K562 (cell line): Measurements from ENCODE around the gene GDF15. TPM values are rescaled to one million over a fixed set of nuclear protein-coding genes. Genes with fewer than 3 reads are reported as not detected.

ENCODE experiments used
- CBFA2T2 ChIP-seq: fragments of 450-650 bp; conservative IDR thresholded peaks from 2 replicates; pipeline ENCODE4 v1.6.1; 2017; ENCODE audit warnings: mild to moderate bottlenecking
- CREBBP ChIP-seq: IDR thresholded peaks from one replicate; pipeline ENCODE4 v1.6.1; 2012; ENCODE audit warnings: low read depth, mild to moderate bottlenecking, control low read depth, inconsistent platforms, low read length
- E4F1 ChIP-seq: fragments of 250-450 bp; sonication (Bioruptor Pico); IDR thresholded peaks from 2 replicates; pipeline ENCODE4 v1.5.0; 2021; ENCODE audit warnings: mild to moderate bottlenecking, borderline replicate concordance
- FOXM1 ChIP-seq, 2 experiments: fragments of 450-650 bp in 1 of 2; sonication (generic) in 1 of 2; formaldehyde crosslinking in 1 of 2; IDR thresholded peaks; 2 replicates each; pipeline versions ENCODE4 v1.6.1 to v1.9.0; 2017 to 2022; ENCODE audit warnings: low read depth in 2 of 2, mild to moderate bottlenecking in 2 of 2, missing genetic modification reagents in 1 of 2, moderate library complexity in 1 of 2
- GABPA ChIP-seq: fragments of 200-800 bp; sonication (Bioruptor generic); conservative IDR thresholded peaks from 2 replicates; pipeline ENCODE4 v1.6.1; 2016; ENCODE audit warnings: low read depth, missing genetic modification characterization, missing compliant biosample characterization
- MITF ChIP-seq: IDR thresholded peaks from 2 replicates; pipeline ENCODE4 v1.6.1; 2014; ENCODE audit warnings: antibody characterized with exemption
- NFIC ChIP-seq: fragments of 450-650 bp; IDR thresholded peaks from 2 replicates; pipeline ENCODE4 v1.6.1; 2017; ENCODE audit warnings: mild to moderate bottlenecking, inconsistent platforms
- RCOR1 ChIP-seq, 2 experiments: IDR thresholded peaks; 2 replicates each; pipeline ENCODE4 v1.6.1; 2012; ENCODE audit warnings: low read depth in 2 of 2, low read length in 2 of 2, borderline replicate concordance in 1 of 2, improper control_type of control experiment in 1 of 2
- SIRT6 ChIP-seq: IDR thresholded peaks from one replicate; pipeline ENCODE4 v1.6.1; 2012; ENCODE audit warnings: low read depth, mild to moderate bottlenecking, control low read depth, inconsistent platforms, low read length, moderate library complexity
- THAP12 ChIP-seq: fragments of 250-450 bp; sonication (Bioruptor Pico); IDR thresholded peaks from 2 replicates; pipeline ENCODE4 v1.9.0; 2021; ENCODE audit warnings: mild to moderate bottlenecking, inconsistent platforms
- ZNF274 ChIP-seq: IDR thresholded peaks from 2 replicates; pipeline ENCODE4 v1.6.1; 2011; ENCODE audit warnings: low read depth, mild to moderate bottlenecking, low read length, moderate library complexity, borderline replicate concordance
- ZNF518B ChIP-seq: fragments of 250-450 bp; sonication (Bioruptor Pico); IDR thresholded peaks from 2 replicates; pipeline ENCODE4 v1.5.0; 2021; ENCODE audit warnings: mild to moderate bottlenecking, moderate library complexity
- ZNF583 ChIP-seq: fragments of 250-450 bp; sonication (Bioruptor Pico); IDR thresholded peaks from 2 replicates; pipeline ENCODE4 v1.4.0; 2020
- polyA plus RNA-seq, 8 experiments: library from polyadenylated mRNA; depleted of rRNA in 4 of 8; stranded (reverse) in 5 of 8; unstranded in 3 of 8; fragments of >200 nt; fragmentation: Nextera tagmentation in 2 of 8; fragmentation: Illumina TruSeq in 1 of 8; extraction: Ambion mirVana in 2 of 8; extraction: Trizol in 1 of 8; gene quantifications; 2 replicates each; pipeline versions ENCODE4 v1.2.1 to v1.2.3, GENCODE V29; 2011 to 2014; ENCODE audit warnings: inconsistent platforms in 1 of 8, missing spikeins in 1 of 8
- total RNA-seq, 7 experiments: library from RNA; depleted of rRNA in 6 of 7; stranded (reverse); fragments of >200 nt in 6 of 7; fragmentation: Illumina TruSeq in 2 of 7; extraction: Trizol in 2 of 7; gene quantifications; 2 replicates each; pipeline versions ENCODE4 v1.2.1 to v1.2.3, GENCODE V29; 2011 to 2021; ENCODE audit warnings: low replicate concordance in 1 of 7
- TF ChIP-seq, protein P1 (sequence below): fragments of 450-650 bp; conservative IDR thresholded peaks from 2 replicates; pipeline ENCODE4 v1.6.1; 2016; ENCODE audit warnings: missing genetic modification characterization, low read depth, mild to moderate bottlenecking, control low read depth, missing compliant biosample characterization
- TF ChIP-seq, protein P2 (sequence below): fragments of 450-650 bp; IDR thresholded peaks from 2 replicates; pipeline ENCODE4 v1.6.1; 2016

Gene GDF15
- total and polyA plus RNA-seq, 9 of the 15 experiments (the other 6 are each of a cell fraction or from before 2014, with no cell fraction given) = 2.3 to 82.4 (median 12.5) TPM

- no peak for TF ChIP-seq ZNF518B (CRISPR knock-in tag)
- TF ChIP-seq ZNF583 (CRISPR knock-in tag) = no peak
- no peak for TF ChIP-seq RCOR1 (IDR thresholded peaks at IDR 0.05; ENCODE audit: borderline replicate concordance in 1 of 2, low read depth in 2 of 2, low read length in 2 of 2)
- no peak for TF ChIP-seq CBFA2T2
- TF ChIP-seq GABPA = no peak
- no peak for TF ChIP-seq E4F1 (CRISPR knock-in tag)
- TF ChIP-seq, protein P1, sequence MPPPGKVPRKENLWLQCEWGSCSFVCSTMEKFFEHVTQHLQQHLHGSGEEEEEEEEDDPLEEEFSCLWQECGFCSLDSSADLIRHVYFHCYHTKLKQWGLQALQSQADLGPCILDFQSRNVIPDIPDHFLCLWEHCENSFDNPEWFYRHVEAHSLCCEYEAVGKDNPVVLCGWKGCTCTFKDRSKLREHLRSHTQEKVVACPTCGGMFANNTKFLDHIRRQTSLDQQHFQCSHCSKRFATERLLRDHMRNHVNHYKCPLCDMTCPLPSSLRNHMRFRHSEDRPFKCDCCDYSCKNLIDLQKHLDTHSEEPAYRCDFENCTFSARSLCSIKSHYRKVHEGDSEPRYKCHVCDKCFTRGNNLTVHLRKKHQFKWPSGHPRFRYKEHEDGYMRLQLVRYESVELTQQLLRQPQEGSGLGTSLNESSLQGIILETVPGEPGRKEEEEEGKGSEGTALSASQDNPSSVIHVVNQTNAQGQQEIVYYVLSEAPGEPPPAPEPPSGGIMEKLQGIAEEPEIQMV (tag) = no peak
- TF ChIP-seq NFIC = peak; percentile 21
- TF ChIP-seq THAP12 = no peak
- TF ChIP-seq MITF = no peak
- TF ChIP-seq, protein P2, sequence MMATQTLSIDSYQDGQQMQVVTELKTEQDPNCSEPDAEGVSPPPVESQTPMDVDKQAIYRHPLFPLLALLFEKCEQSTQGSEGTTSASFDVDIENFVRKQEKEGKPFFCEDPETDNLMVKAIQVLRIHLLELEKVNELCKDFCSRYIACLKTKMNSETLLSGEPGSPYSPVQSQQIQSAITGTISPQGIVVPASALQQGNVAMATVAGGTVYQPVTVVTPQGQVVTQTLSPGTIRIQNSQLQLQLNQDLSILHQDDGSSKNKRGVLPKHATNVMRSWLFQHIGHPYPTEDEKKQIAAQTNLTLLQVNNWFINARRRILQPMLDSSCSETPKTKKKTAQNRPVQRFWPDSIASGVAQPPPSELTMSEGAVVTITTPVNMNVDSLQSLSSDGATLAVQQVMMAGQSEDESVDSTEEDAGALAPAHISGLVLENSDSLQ = peak; percentile 83
- 0 out of 2 replicates have a peak, but pooled peaks have one; percentile 4 for TF ChIP-seq FOXM1 (IDR thresholded peaks at IDR 0.05; ENCODE audit: low read depth)
- TF ChIP-seq FOXM1 (CRISPR knock-in tag; IDR thresholded peaks at IDR 0.05; ENCODE audit: low read depth) = no peak
- no peak for TF ChIP-seq ZNF274
- no peak for TF ChIP-seq SIRT6
- TF ChIP-seq CREBBP = no peak
Measured at GRCh38 chr19:18418029-18418482, 32.1 kb downstream of the GDF15 start (continued).
